Embryonic facial prominence (tissue), 1 donor: ENCODE data around the gene CALN1.
"Not testable (repeated sequence)": the region's sequence is repeated elsewhere in the genome, so short reads cannot be mapped to it uniquely, and the experiment has no call there.

Experiments
- DNase-seq: peaks from one replicate; pipeline ENCODE4 v3.0.0-alpha.2; 2016; ENCODE audit errors: extremely low spot score

CALN1 gene

DNA sequence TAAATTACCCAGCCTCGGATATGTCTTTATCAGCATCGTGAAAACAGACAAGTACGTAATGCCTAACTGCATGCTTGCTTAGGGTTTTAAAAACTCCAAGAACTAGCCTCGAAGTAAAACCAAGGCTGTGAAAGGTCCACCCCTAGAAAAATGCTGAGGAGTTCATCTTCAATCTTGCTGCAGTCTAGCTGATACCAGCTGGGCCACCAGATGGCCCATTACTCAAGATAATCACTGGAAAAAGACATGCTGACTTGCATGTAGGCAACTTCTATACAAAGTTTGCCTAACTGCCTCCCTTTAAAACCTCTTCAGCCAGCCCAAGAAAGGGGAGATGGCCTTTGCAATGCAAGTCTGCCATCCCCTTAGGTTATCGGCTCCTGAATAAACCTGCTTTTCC, 666.1 kb downstream of the CALN1 start:
- no peak for DNase-seq

DNA sequence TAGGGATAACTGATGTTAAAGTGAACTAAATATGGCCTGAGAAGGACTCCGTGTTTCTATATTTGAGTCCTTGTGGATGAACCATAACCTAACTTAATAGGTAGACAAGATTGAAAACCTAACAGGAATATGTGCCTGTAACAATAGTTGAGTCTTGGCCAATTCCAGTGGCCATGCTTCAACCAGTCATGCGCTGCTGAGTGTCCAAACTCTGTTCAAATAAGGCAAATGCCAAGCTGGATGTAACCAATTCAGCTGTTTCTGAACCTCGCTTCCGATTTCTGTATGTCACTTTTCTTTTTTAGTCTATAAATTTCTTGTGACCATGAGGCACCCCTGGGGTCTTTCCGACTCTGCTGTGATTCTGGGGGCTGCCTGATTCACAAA, 672.0 kb downstream of the CALN1 start:
- no peak for DNase-seq

DNA sequence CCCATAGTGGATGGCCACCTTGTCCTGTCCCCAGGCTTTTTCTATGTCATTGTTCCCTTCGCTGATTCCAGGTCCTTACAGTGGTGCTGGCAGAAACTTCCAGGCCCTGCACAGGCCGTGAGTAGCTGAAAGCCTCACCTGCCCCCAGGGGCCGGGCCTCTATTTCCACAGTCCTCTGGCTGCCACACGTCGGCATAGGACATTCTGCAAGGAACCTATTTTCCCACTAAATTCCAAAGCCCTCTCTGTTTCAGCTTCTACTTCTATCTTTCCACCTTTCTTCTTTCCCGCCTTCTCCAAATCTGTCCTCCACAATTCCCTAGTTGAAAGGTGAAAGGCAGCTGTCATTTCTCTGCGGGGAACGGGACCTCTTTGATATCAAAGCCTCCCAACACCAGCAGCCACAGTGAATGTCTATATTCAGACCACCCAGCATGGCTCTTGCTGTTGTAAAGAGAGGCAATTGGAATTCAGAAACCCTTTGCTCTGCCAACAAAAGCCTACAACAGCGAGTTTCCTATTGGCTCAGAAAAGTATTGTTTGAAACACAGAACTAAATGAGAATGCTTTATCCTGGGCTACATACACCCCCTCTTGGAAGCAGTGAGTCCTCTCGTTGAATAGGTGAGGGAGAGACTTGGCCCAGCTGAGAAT, 672.5 kb downstream of the CALN1 start:
- DNase-seq: no peak

GRCh38 chr7:71737931-71738540, 674.1 kb downstream of the CALN1 start:
- DNase-seq: not testable (repeated sequence)

GRCh38 chr7:71735961-71736556, 676.1 kb downstream of the CALN1 start:
- peak; percentile 58 for DNase-seq

- peak; percentile 60 for DNase-seq
These were observed 678.8 kb downstream of the CALN1 start for GRCh38 chr7:71733107-71733870.

- no peak for DNase-seq
These were observed 680.4 kb downstream of the CALN1 start for GRCh38 chr7:71731740-71732139.
